Activated T-cell treated with anti-CD3 and anti-CD28 coated beads for 48 hours (primary cell): ENCODE measurements around the gene PITPNC1.
"Not testable (repeated sequence)": the region's sequence is repeated elsewhere in the genome, so short reads cannot be mapped to it uniquely, and the experiment has no call there.

Experiments
- DNase-seq: peaks from one replicate; pipeline ENCODE4 v3.0.0-alpha.2; 2020; ENCODE audit warnings: low read depth

PITPNC1 gene

GRCh38 chr17:67578679-67579405, 201.8 kb downstream of the PITPNC1 start:
- not testable (repeated sequence) for DNase-seq

GRCh38 chr17:67582673-67583081, 205.6 kb downstream of the PITPNC1 start:
- no peak for DNase-seq

GRCh38 chr17:67585077-67585602, 208.1 kb downstream of the PITPNC1 start:
- DNase-seq, result no peak

- DNase-seq, result no peak
Measured at GRCh38 chr17:67588326-67588725, 211.2 kb downstream of the PITPNC1 start.

- no peak for DNase-seq
Measured at GRCh38 chr17:67594115-67594880, 217.2 kb downstream of the PITPNC1 start.

GRCh38 chr17:67600408-67600807, 223.3 kb downstream of the PITPNC1 start:
- DNase-seq, result no peak

- DNase-seq, result no peak
Measured at GRCh38 chr17:67601897-67602296, 224.8 kb downstream of the PITPNC1 start.

GRCh38 chr17:67602444-67602843, 225.4 kb downstream of the PITPNC1 start:
- DNase-seq, result no peak

- DNase-seq, result peak; percentile 13
Measured at GRCh38 chr17:67602974-67603373, 225.9 kb downstream of the PITPNC1 start.

GRCh38 chr17:67605256-67605912, 228.3 kb downstream of the PITPNC1 start:
- no peak for DNase-seq

GRCh38 chr17:67606471-67606870, 229.4 kb downstream of the PITPNC1 start:
- DNase-seq, result no peak

GRCh38 chr17:67606896-67607604, 230.0 kb downstream of the PITPNC1 start:
- DNase-seq, result no peak

- DNase-seq, result no peak
Measured at GRCh38 chr17:67610061-67610460, 233.0 kb downstream of the PITPNC1 start.

- DNase-seq, result no peak
Measured at GRCh38 chr17:67613961-67614360, 236.9 kb downstream of the PITPNC1 start.

- DNase-seq, result no peak
Measured at GRCh38 chr17:67615011-67615561, 238.0 kb downstream of the PITPNC1 start.

- DNase-seq, result no peak
Measured at GRCh38 chr17:67615736-67616135, 238.7 kb downstream of the PITPNC1 start.

- no peak for DNase-seq
Measured at GRCh38 chr17:67617304-67617899, 240.3 kb downstream of the PITPNC1 start.

- no peak for DNase-seq
Measured at GRCh38 chr17:67619555-67619954, 242.5 kb downstream of the PITPNC1 start.

- DNase-seq, result no peak
Measured at GRCh38 chr17:67620088-67620487, 243.0 kb downstream of the PITPNC1 start.

GRCh38 chr17:67620636-67621035, 243.6 kb downstream of the PITPNC1 start:
- no peak for DNase-seq

GRCh38 chr17:67623767-67624166, 246.7 kb downstream of the PITPNC1 start:
- no peak for DNase-seq
